Left lung (tissue), 10 donors: ENCODE results near the gene OPCML. TPM values are rescaled to one million over a fixed set of nuclear protein-coding genes. Genes with fewer than 3 reads are reported as not detected.

ENCODE experiments used
- ATAC-seq: fragments of 200-7000 bp; cut with Tn5 transposase; one replicate; pipeline ENCODE4 v1.9.1; 2020; ENCODE audit warnings: moderate library complexity
- DNase-seq, 4 donors: peaks; one replicate each; pipeline ENCODE4 v3.0.0-alpha.2; 2013 to 2020
- H3K27ac ChIP-seq, 2 donors: fragments of 200-600 bp; sonication (generic) in 1 of 2; one replicate each; pipeline versions ENCODE4 v1.5.0 to v1.8.0; 2020 to 2021
- H3K27me3 ChIP-seq, 2 donors: fragments of 200-600 bp; sonication (generic) in 1 of 2; one replicate each; pipeline versions ENCODE4 v1.5.0 to v1.8.0; 2020 to 2021
- H3K36me3 ChIP-seq, 2 donors: fragments of 200-600 bp; sonication (generic) in 1 of 2; one replicate each; pipeline versions ENCODE4 v1.5.0 to v1.8.0; 2020 to 2021
- H3K4me1 ChIP-seq, 2 donors: fragments of 200-600 bp; one replicate each; pipeline ENCODE4 v1.8.0; 2021
- H3K4me3 ChIP-seq, 2 donors: fragments of 200-600 bp; sonication (generic) in 1 of 2; one replicate each; pipeline versions ENCODE4 v1.5.0 to v1.8.0; 2020 to 2021; ENCODE audit warnings: mild to moderate bottlenecking in 1 of 2
- H3K9me3 ChIP-seq, 2 donors: fragments of 200-600 bp; sonication (generic) in 1 of 2; one replicate each; pipeline versions ENCODE4 v1.5.0 to v1.8.0; 2020 to 2021
- CTCF ChIP-seq, 2 donors: fragments of 200-600 bp; sonication (generic) in 1 of 2; IDR thresholded peaks; one replicate each; pipeline versions ENCODE4 v1.5.0 to v1.8.0; 2021; ENCODE audit warnings: antibody characterized with exemption in 2 of 2
- intact Hi-C, 2 donors: fragments of 100-400 bp; cut with DNase I; formaldehyde crosslinking; loops; one replicate each; pipeline versions ENCODE4 v1.11.2 to v1.14.2; 2022
- polyA plus RNA-seq, 6 donors: library from polyadenylated mRNA; unstranded; fragments of 120-200 nt; gene quantifications; one replicate each; pipeline ENCODE4 v1.2.1, GENCODE V29; 2013; ENCODE audit not compliant: insufficient read length in 6 of 6
- total RNA-seq, 2 donors: library from RNA; stranded (reverse); fragmentation: NEBNext Ultra II Directional; extraction: Animal tissue kit (Norgen Biotek cat#: 25700); gene quantifications; one replicate each; pipeline ENCODE4 v1.2.1, GENCODE V29; 2021
- donor health status: DM: no; HTN: yes; CAD: no.
- donor health status: DM: no; HTN: no; CAD: no.

The OPCML gene
- total and polyA plus RNA-seq, 8 donors: 0.98 to 5.3 (median 1.9) TPM; not detected in 2

GRCh38 chr11:133072378-133072777 lies 459.9 kb downstream of the OPCML start:
- no peak for DNase-seq
- TF ChIP-seq CTCF (IDR thresholded peaks at IDR 0.05): no peak
- H3K9me3 ChIP-seq: no peaks in the 10 kb centered on the region
- peaks cover 0 to 31% of the 10 kb centered on the region in 2 donors for H3K27me3 ChIP-seq
- no peak overlapping the region for H3K27ac ChIP-seq
- H3K4me1 ChIP-seq: no peaks in the 10 kb centered on the region
- intact Hi-C loops: no loop called here
- H3K36me3 ChIP-seq: no peaks in the 10 kb centered on the region
- no peak for ATAC-seq
- H3K4me3 ChIP-seq: no peak overlapping the region

- no peak for ATAC-seq
- Histone ChIP-seq H3K36me3 (no peaks in the 10 kb centered on the region), H3K4me1 (no peaks in the 10 kb centered on the region), H3K4me3 (no peak overlapping the region), H3K27me3 (peaks cover 0 to 24% of the 10 kb centered on the region in 2 donors), H3K27ac (no peak overlapping the region), H3K9me3 (no peaks in the 10 kb centered on the region)
- no peak for TF ChIP-seq CTCF (IDR thresholded peaks at IDR 0.05)
- DNase-seq: no peak
- intact Hi-C loops: no loop called here
Observed at GRCh38 chr11:133070791-133071190, 461.5 kb downstream of the OPCML start.

- Histone ChIP-seq H3K27me3 (peaks cover 0 to 27% of the 10 kb centered on the region in 2 donors), H3K4me3 (no peak overlapping the region), H3K4me1 (no peaks in the 10 kb centered on the region), H3K9me3 (no peaks in the 10 kb centered on the region), H3K27ac (no peak overlapping the region), H3K36me3 (no peaks in the 10 kb centered on the region)
- no peak for DNase-seq
- no peak for ATAC-seq
- intact Hi-C loops: no loop called here
- no peak for TF ChIP-seq CTCF (IDR thresholded peaks at IDR 0.05)
Observed at GRCh38 chr11:133070021-133070713, 462.1 kb downstream of the OPCML start.

GRCh38 chr11:133065847-133066485 lies 466.3 kb downstream of the OPCML start:
- Histone ChIP-seq H3K36me3 (no peaks in the 10 kb centered on the region), H3K27me3 (peaks cover 0 to 49% of the 10 kb centered on the region in 2 donors), H3K9me3 (no peaks in the 10 kb centered on the region), H3K27ac (no peak overlapping the region), H3K4me1 (no peaks in the 10 kb centered on the region), H3K4me3 (no peak overlapping the region)
- intact Hi-C loops: no loop called here
- no peak for ATAC-seq
- no peak for TF ChIP-seq CTCF (IDR thresholded peaks at IDR 0.05)
- DNase-seq: no peak

- ATAC-seq: no peak
- no peaks in the 10 kb centered on the region for H3K4me1 ChIP-seq
- no peak overlapping the region for H3K4me3 ChIP-seq
- no peak for TF ChIP-seq CTCF (IDR thresholded peaks at IDR 0.05)
- H3K36me3 ChIP-seq: no peaks in the 10 kb centered on the region
- intact Hi-C loops: no loop called here
- H3K9me3 ChIP-seq: no peaks in the 10 kb centered on the region
- H3K27ac ChIP-seq: no peak overlapping the region
- DNase-seq: no peak
- peaks cover 0 to 43% of the 10 kb centered on the region in 2 donors for H3K27me3 ChIP-seq
Observed at GRCh38 chr11:133064961-133065360, 467.3 kb downstream of the OPCML start.
